Neuronal stem cell (in vitro differentiated cells): ENCODE results near the gene MSTO1.
"Not testable (repeated sequence)": the region's sequence is repeated elsewhere in the genome, so short reads cannot be mapped to it uniquely, and the experiment has no call there.

Source experiments
- DNase-seq: peaks from one replicate; pipeline ENCODE4 v3.0.0-alpha.2; 2013; ENCODE audit warnings: low spot score
- H2AFZ ChIP-seq: one replicate; pipeline ENCODE4 v1.6.1; 2013; ENCODE audit warnings: mild to moderate bottlenecking, low read length, inconsistent platforms
- H2AK5ac ChIP-seq: 2 replicates; pipeline ENCODE4 v1.6.1; 2013; ENCODE audit warnings: low read depth, mild to moderate bottlenecking, inconsistent platforms, low read length, moderate library complexity, mixed read lengths
- H2BK120ac ChIP-seq: 2 replicates; pipeline ENCODE4 v1.6.1; 2013; ENCODE audit warnings: low read depth, mild to moderate bottlenecking, inconsistent platforms, low read length, moderate library complexity, mixed read lengths
- H2BK12ac ChIP-seq: one replicate; pipeline ENCODE4 v1.6.1; 2013; ENCODE audit warnings: low read length, inconsistent platforms
- H2BK15ac ChIP-seq: 2 replicates; pipeline ENCODE4 v1.6.1; 2013; ENCODE audit warnings: mild to moderate bottlenecking, low read length, inconsistent platforms, mixed read lengths
- H2BK5ac ChIP-seq: one replicate; pipeline ENCODE4 v1.6.1; 2013; ENCODE audit warnings: inconsistent platforms, mild to moderate bottlenecking, low read length, moderate library complexity
- H3K14ac ChIP-seq: one replicate; pipeline ENCODE4 v1.6.1; 2013; ENCODE audit warnings: low read length, inconsistent platforms
- H3K18ac ChIP-seq: 2 replicates; pipeline ENCODE4 v1.6.1; 2013; ENCODE audit warnings: low read length, inconsistent platforms
- H3K23ac ChIP-seq: 2 replicates; pipeline ENCODE4 v1.6.1; 2013; ENCODE audit warnings: low read depth, mild to moderate bottlenecking, mixed read lengths, low read length, inconsistent platforms; ENCODE audit not compliant: poor library complexity
- H3K27ac ChIP-seq: replicated peaks from 3 replicates; pipeline ENCODE4 v1.5.1; 2013; ENCODE audit warnings: low read length, inconsistent platforms
- H3K27me3 ChIP-seq, 3 experiments: 2 replicates each; pipeline ENCODE4 v1.6.1; 2013; ENCODE audit warnings: low read length in 3 of 3, mild to moderate bottlenecking in 2 of 3, inconsistent platforms in 1 of 3, low read depth in 1 of 3, mixed read lengths in 1 of 3, moderate library complexity in 1 of 3; ENCODE audit not compliant: control insufficient read depth in 3 of 3, insufficient read depth in 3 of 3
- H3K36me3 ChIP-seq, 2 donors: replicated peaks in 1 of 2; 2 replicates each; pipeline ENCODE4 v1.6.1; 2013; ENCODE audit warnings: low read length in 2 of 2; ENCODE audit not compliant: control insufficient read depth in 2 of 2, insufficient read depth in 2 of 2
- H3K4ac ChIP-seq: 2 replicates; pipeline ENCODE4 v1.6.1; 2013; ENCODE audit warnings: inconsistent platforms, mild to moderate bottlenecking, low read length, moderate library complexity
- H3K4me1 ChIP-seq, 2 donors: 1 replicate in 1 of 2; 2 replicates in 1 of 2; pipeline ENCODE4 v1.6.1; 2013; ENCODE audit warnings: low read length in 2 of 2, low read depth in 1 of 2; ENCODE audit not compliant: control insufficient read depth in 2 of 2, insufficient read depth in 1 of 2
- H3K4me2 ChIP-seq: one replicate; pipeline ENCODE4 v1.6.1; 2013; ENCODE audit warnings: mild to moderate bottlenecking, low read length, inconsistent platforms; ENCODE audit not compliant: insufficient read depth, poor library complexity, severe bottlenecking
- H3K4me3 ChIP-seq, 2 donors: 2 replicates each; pipeline ENCODE4 v1.5.1; 2013; ENCODE audit warnings: low read length in 2 of 2, mild to moderate bottlenecking in 2 of 2, inconsistent platforms in 1 of 2, moderate library complexity in 1 of 2
- H3K79me1 ChIP-seq: one replicate; pipeline ENCODE4 v1.6.1; 2013; ENCODE audit warnings: low read depth, mild to moderate bottlenecking, inconsistent platforms, low read length, moderate library complexity
- H3K9ac ChIP-seq: one replicate; pipeline ENCODE4 v1.6.1; 2013; ENCODE audit warnings: mild to moderate bottlenecking, low read depth, low read length, inconsistent platforms; ENCODE audit not compliant: poor library complexity
- H3K9me3 ChIP-seq, 2 donors: replicated peaks in 1 of 2; 2 replicates each; pipeline versions ENCODE3 to v1.6.1; 2013; ENCODE audit warnings: low read length in 2 of 2, mild to moderate bottlenecking in 2 of 2, inconsistent platforms in 1 of 2, low read depth in 1 of 2, mixed read lengths in 1 of 2, moderate library complexity in 1 of 2; ENCODE audit not compliant: control insufficient read depth in 2 of 2, insufficient read depth in 1 of 2
- H4K8ac ChIP-seq: one replicate; pipeline ENCODE4 v1.6.1; 2013; ENCODE audit warnings: low read depth, mild to moderate bottlenecking, inconsistent platforms, low read length, moderate library complexity
- H4K91ac ChIP-seq: one replicate; pipeline ENCODE4 v1.6.1; 2013; ENCODE audit warnings: low read length, low read depth, mild to moderate bottlenecking, inconsistent platforms; ENCODE audit not compliant: poor library complexity
- WGBS, 2 donors: extraction: QIAGEN DNeasy Blood & Tissue Kit; methylation state at CpG; one replicate each; pipeline ENCODE4 v1.1.7; 2013; ENCODE audit warnings: missing lambda C conversion rate in 2 of 2, mixed read lengths in 1 of 2; ENCODE audit not compliant: insufficient read length in 2 of 2, insufficient replicate concordance in 1 of 2; ENCODE audit errors: extremely low coverage in 2 of 2; 5-methylcytosine and 5-hydroxymethylcytosine counted together

The MSTO1 gene

DNA sequence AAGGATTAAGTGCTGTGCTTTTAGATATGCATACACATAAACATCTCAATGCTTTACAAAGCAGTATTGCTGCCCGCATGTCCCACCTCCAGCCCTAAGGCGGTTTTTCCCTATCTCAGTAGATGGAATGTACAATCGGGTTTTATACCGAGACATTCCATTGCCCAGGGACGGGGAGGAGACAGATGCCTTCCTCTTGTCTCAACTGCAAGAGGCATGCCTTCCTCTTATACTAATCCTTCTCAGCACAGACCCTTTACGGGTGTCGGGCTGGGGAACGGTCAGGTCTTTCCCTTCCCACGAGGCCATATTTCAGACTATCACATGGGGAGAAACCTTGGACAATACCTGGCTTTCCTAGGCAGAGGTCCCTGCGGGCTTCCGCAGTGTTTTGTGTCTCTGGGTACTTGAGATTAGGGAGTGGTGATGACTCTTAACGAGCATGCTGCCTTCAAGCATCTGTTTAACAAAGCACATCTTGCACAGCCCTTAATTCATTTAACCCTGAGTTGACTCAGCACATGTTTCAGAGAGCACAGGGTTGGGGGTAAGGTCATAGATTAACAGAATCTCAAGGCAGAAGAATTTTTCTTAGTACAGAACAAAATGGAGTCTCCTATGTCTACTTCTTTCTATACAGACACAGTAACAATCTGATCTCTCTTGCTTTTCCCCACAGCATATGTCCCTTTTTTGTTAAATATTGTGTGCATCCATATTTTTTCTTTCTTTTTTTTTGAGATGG, 10.0 kb upstream of the MSTO1 start:
- not testable (repeated sequence) for H3K27ac ChIP-seq, H3K14ac ChIP-seq, H3K9me3 ChIP-seq

DNA sequence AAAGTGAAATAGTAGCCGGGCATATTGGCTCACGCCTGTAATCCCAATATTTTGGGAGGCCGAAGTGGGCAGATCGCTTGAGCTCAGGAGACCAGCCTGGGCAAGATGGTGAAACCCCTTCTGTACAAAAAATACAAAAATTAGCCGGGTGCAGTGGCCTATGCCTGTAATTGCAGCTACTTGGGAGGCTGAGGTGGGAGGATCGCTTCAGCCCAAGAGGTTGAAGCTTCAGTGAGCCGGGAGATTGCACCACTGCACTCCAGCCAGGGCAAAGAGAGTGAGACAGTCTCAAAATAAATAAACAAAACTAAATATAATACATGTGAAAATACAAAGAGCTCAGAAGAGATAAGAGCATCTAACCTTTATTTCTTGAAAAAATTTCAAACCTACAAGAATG, 2.3 kb upstream of the MSTO1 start:
- no CpG with 5 or more reads among the region's 7 CpGs for WGBS, 2 donors
- Histone ChIP-seq H3K4me2 (no peak overlapping the region), H3K4me3 (no peak overlapping the region)

More for the DNA sequence above, 10.0 kb upstream of the MSTO1 start:
- H3K4me1 ChIP-seq, H2BK12ac ChIP-seq, H3K23ac ChIP-seq, H3K79me1 ChIP-seq, H2BK120ac ChIP-seq, H3K18ac ChIP-seq, H3K9ac ChIP-seq, H3K4me3 ChIP-seq, H4K91ac ChIP-seq, H2AK5ac ChIP-seq, H4K8ac ChIP-seq, H2BK5ac ChIP-seq, H3K27me3 ChIP-seq, H3K4ac ChIP-seq, DNase-seq, H3K36me3 ChIP-seq, H2BK15ac ChIP-seq: not testable (repeated sequence)
- peak overlapping the region; percentile 35 for H2AFZ ChIP-seq
- peak overlapping the region; percentile 11 for H3K4me2 ChIP-seq
- WGBS, 2 donors, result no CpG with 5 or more reads among the region's 12 CpGs

DNA sequence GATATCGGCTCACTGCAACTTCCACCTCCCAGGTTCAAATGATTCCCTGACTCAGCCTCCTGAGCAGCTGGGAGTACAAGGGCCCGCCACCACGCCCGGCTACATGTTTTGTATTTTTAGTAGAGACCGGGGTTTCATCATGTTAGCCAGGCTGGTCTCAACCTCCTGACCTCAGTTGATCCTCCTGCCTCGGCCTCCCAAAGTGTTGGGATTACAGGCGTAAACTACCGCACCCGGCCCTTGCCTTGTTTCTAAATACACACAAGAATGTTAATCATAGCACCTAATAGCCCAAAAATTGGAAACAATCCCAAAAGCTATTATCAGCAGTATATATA, 1.2 kb upstream of the MSTO1 start:
- Histone ChIP-seq H2AFZ (no peak overlapping the region), H2BK15ac (no peak overlapping the region), H3K23ac (no peak overlapping the region), H3K18ac (no peak overlapping the region), H3K9ac (no peak overlapping the region), H3K4ac (no peak overlapping the region), H3K27me3 (no peaks in the 10 kb centered on the region), H4K91ac (no peak overlapping the region), H3K27ac (no peak overlapping the region), H3K14ac (no peak overlapping the region), H3K9me3 (no peaks in the 10 kb centered on the region), H3K4me2 (no peak overlapping the region), H2BK120ac (no peak overlapping the region), H3K4me1 (no peaks in the 10 kb centered on the region), H2BK5ac (no peak overlapping the region), H4K8ac (no peak overlapping the region), H3K79me1 (no peaks in the 10 kb centered on the region), H3K4me3 (no peak overlapping the region), H2AK5ac (no peak overlapping the region), H2BK12ac (no peak overlapping the region), H3K36me3 (peaks cover 8 to 14% of the 10 kb centered on the region in 2 donors)
- DNase-seq, result no peak
- no CpG with 5 or more reads among the region's 9 CpGs for WGBS, 2 donors

More for the DNA sequence above, 2.3 kb upstream of the MSTO1 start:
- peaks cover 7 to 8% of the 10 kb centered on the region in 2 donors for H3K36me3 ChIP-seq
- H3K79me1 ChIP-seq, result no peaks in the 10 kb centered on the region
- no peak overlapping the region for H3K18ac ChIP-seq
- H2BK15ac ChIP-seq, result no peak overlapping the region
- no peak overlapping the region for H2AFZ ChIP-seq
- H4K91ac ChIP-seq, result no peak overlapping the region
- H3K4ac ChIP-seq, result no peak overlapping the region
- H3K27ac ChIP-seq, result no peak overlapping the region
- no peak for DNase-seq
- H3K4me1 ChIP-seq, result no peaks in the 10 kb centered on the region
- no peak overlapping the region for H3K14ac ChIP-seq
- no peaks in the 10 kb centered on the region for H3K9me3 ChIP-seq
- H3K9ac ChIP-seq, result no peak overlapping the region
- no peak overlapping the region for H2BK5ac ChIP-seq
- H3K27me3 ChIP-seq, result no peaks in the 10 kb centered on the region
- H4K8ac ChIP-seq, result no peak overlapping the region
- no peak overlapping the region for H2AK5ac ChIP-seq
- H2BK120ac ChIP-seq, result no peak overlapping the region
- H3K23ac ChIP-seq, result no peak overlapping the region
- no peak overlapping the region for H2BK12ac ChIP-seq

DNA sequence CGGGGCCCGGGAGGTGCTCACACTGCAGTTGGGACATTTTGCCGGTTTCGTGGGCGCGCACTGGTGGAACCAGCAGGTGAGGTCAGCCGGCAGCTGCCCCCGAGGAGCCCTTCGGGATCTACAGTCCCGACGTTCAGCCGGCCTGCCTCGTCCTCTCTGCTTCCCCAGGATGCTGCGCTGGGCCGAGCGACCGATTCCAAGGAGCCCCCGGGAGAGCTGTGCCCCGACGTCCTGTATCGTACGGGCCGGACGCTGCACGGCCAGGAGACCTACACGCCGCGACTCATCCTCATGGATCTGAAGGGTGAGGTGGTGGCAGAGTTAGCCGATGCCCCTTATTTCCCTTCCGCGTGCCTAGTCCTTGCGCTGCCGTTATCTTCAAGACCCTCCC, 234 bp downstream of the MSTO1 start:
- H3K14ac ChIP-seq, H2BK12ac ChIP-seq, H3K23ac ChIP-seq, H3K9me3 ChIP-seq, H4K91ac ChIP-seq, H3K27ac ChIP-seq, H3K27me3 ChIP-seq, H3K79me1 ChIP-seq, H3K4me2 ChIP-seq, H3K18ac ChIP-seq, H3K4me1 ChIP-seq, H3K9ac ChIP-seq, DNase-seq, H2AK5ac ChIP-seq, H2BK5ac ChIP-seq, H3K4ac ChIP-seq, H2BK120ac ChIP-seq, H2BK15ac ChIP-seq, H4K8ac ChIP-seq: not testable (repeated sequence)
- Histone ChIP-seq H3K36me3 (peaks cover 8 to 18% of the 10 kb centered on the region in 2 donors), H2AFZ (peak overlapping the region; percentile 98), H3K4me3 (peak overlapping the region; percentile 76)
- WGBS, 2 donors, result no CpG with 5 or more reads among the region's 33 CpGs
